HepG2 (cell line): ENCODE results near the gene GC.

Experiments used
- CEBPZ ChIP-seq: IDR thresholded peaks from 2 replicates; pipeline ENCODE4 v1.6.1; 2012; ENCODE audit warnings: low read length, improper control_type of control experiment
- RFX1 ChIP-seq: fragments of 450-650 bp; IDR thresholded peaks from 2 replicates; pipeline ENCODE4 v1.6.1; 2017

- TF ChIP-seq CEBPZ (no peak), RFX1 (no peak)
Observed at GRCh38 chr4:71713611-71714203, 70.2 kb downstream of the GC start.
